ENCODE measurements around the gene UBASH3B.

GRCh38 chr11:122726028-122726427 is 70.5 kb downstream of the UBASH3B start:
- no peak for TF ChIP-seq TAF1 (IDR thresholded peaks at IDR 0.05; ENCODE audit: low read depth)
- TF ChIP-seq EP300 (IDR thresholded peaks at IDR 0.05; ENCODE audit: borderline replicate concordance) = no peak
- TF ChIP-seq, protein P1, sequence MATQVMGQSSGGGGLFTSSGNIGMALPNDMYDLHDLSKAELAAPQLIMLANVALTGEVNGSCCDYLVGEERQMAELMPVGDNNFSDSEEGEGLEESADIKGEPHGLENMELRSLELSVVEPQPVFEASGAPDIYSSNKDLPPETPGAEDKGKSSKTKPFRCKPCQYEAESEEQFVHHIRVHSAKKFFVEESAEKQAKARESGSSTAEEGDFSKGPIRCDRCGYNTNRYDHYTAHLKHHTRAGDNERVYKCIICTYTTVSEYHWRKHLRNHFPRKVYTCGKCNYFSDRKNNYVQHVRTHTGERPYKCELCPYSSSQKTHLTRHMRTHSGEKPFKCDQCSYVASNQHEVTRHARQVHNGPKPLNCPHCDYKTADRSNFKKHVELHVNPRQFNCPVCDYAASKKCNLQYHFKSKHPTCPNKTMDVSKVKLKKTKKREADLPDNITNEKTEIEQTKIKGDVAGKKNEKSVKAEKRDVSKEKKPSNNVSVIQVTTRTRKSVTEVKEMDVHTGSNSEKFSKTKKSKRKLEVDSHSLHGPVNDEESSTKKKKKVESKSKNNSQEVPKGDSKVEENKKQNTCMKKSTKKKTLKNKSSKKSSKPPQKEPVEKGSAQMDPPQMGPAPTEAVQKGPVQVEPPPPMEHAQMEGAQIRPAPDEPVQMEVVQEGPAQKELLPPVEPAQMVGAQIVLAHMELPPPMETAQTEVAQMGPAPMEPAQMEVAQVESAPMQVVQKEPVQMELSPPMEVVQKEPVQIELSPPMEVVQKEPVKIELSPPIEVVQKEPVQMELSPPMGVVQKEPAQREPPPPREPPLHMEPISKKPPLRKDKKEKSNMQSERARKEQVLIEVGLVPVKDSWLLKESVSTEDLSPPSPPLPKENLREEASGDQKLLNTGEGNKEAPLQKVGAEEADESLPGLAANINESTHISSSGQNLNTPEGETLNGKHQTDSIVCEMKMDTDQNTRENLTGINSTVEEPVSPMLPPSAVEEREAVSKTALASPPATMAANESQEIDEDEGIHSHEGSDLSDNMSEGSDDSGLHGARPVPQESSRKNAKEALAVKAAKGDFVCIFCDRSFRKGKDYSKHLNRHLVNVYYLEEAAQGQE (IDR thresholded peaks at IDR 0.05; ENCODE audit: low read depth) = no peak
- no peak for TF ChIP-seq RAD21 (IDR thresholded peaks at IDR 0.05; ENCODE audit: low read depth)
- no peak for TF ChIP-seq CEBPB (IDR thresholded peaks at IDR 0.05)
